Measurements from ENCODE around the gene FOXN3.

The FOXN3 gene

GRCh38 chr14:89418976-89419375 lies 1.9 kb upstream of the FOXN3 start:
- no peak for FAIRE-seq
- TF ChIP-seq TAF1 (IDR thresholded peaks at IDR 0.05; ENCODE audit: borderline replicate concordance, low read depth, low read length) (no peak), POLR2A (IDR thresholded peaks at IDR 0.05; ENCODE audit: low read depth, low read length) (no peak), POLR2AphosphoS5 (IDR thresholded peaks at IDR 0.05; ENCODE audit: low read depth, low read length) (no peak)
- DNase-seq (ENCODE audit: insufficient read length) = no peak

GRCh38 chr14:89418452-89418851 lies 1.4 kb upstream of the FOXN3 start:
- TF ChIP-seq POLR2A (IDR thresholded peaks at IDR 0.05; ENCODE audit: low read depth, low read length) (no peak), TAF1 (IDR thresholded peaks at IDR 0.05; ENCODE audit: borderline replicate concordance, low read depth, low read length) (no peak), POLR2AphosphoS5 (IDR thresholded peaks at IDR 0.05; ENCODE audit: low read depth, low read length) (no peak)
- FAIRE-seq (peak; percentile 50), DNase-seq (ENCODE audit: insufficient read length) (no peak)

GRCh38 chr14:89417465-89418225 lies 612 bp upstream of the FOXN3 start:
- DNase-seq (ENCODE audit: insufficient read length) (peak; percentile 39), FAIRE-seq (no peak)

GRCh38 chr14:89416002-89416995 lies 734 bp downstream of the FOXN3 start:
- peak; percentile 95 for FAIRE-seq

More at GRCh38 chr14:89417465-89418225, 612 bp upstream of the FOXN3 start:
- TF ChIP-seq TAF1 (IDR thresholded peaks at IDR 0.05; ENCODE audit: borderline replicate concordance, low read depth, low read length) (0 out of 2 replicates have a peak, but pooled peaks have one; percentile 14), POLR2AphosphoS5 (IDR thresholded peaks at IDR 0.05; ENCODE audit: low read depth, low read length) (peak; percentile 67; the same call in 1 of the 2 replicates), POLR2A (IDR thresholded peaks at IDR 0.05; ENCODE audit: low read depth, low read length) (peak; percentile 48; the same call in 1 of the 2 replicates)

GRCh38 chr14:89415159-89415558 lies 1.9 kb downstream of the FOXN3 start:
- FAIRE-seq (peak; percentile 30), DNase-seq (ENCODE audit: insufficient read length) (no peak)
- TF ChIP-seq POLR2A (IDR thresholded peaks at IDR 0.05; ENCODE audit: low read depth, low read length) (no peak), POLR2AphosphoS5 (IDR thresholded peaks at IDR 0.05; ENCODE audit: low read depth, low read length) (no peak), TAF1 (IDR thresholded peaks at IDR 0.05; ENCODE audit: borderline replicate concordance, low read depth, low read length) (no peak)

More at GRCh38 chr14:89416002-89416995, 734 bp downstream of the FOXN3 start:
- DNase-seq (ENCODE audit: insufficient read length) = peak; percentile 94
- TF ChIP-seq POLR2A (IDR thresholded peaks at IDR 0.05; ENCODE audit: low read depth, low read length) (peak; percentile 71; the same call in 1 of the 2 replicates), POLR2AphosphoS5 (IDR thresholded peaks at IDR 0.05; ENCODE audit: low read depth, low read length) (no peak)

- DNase-seq (ENCODE audit: insufficient read length) (no peak), FAIRE-seq (no peak)
- no peak for TF ChIP-seq TAF1 (IDR thresholded peaks at IDR 0.05; ENCODE audit: borderline replicate concordance, low read depth, low read length)
- TF ChIP-seq POLR2AphosphoS5 (IDR thresholded peaks at IDR 0.05; ENCODE audit: low read depth, low read length) = no peak
- no peak for TF ChIP-seq POLR2A (IDR thresholded peaks at IDR 0.05; ENCODE audit: low read depth, low read length)
Observed at GRCh38 chr14:89411976-89412375, 5.1 kb downstream of the FOXN3 start.

- FAIRE-seq (no peak), DNase-seq (ENCODE audit: insufficient read length) (no peak)
- no peak for TF ChIP-seq POLR2A (IDR thresholded peaks at IDR 0.05; ENCODE audit: low read depth, low read length)
- TF ChIP-seq TAF1 (IDR thresholded peaks at IDR 0.05; ENCODE audit: borderline replicate concordance, low read depth, low read length) = no peak
- TF ChIP-seq POLR2AphosphoS5 (IDR thresholded peaks at IDR 0.05; ENCODE audit: low read depth, low read length) = no peak
Observed at GRCh38 chr14:89409961-89410360, 7.1 kb downstream of the FOXN3 start.

- TF ChIP-seq TAF1 (IDR thresholded peaks at IDR 0.05; ENCODE audit: borderline replicate concordance, low read depth, low read length) = no peak
- no peak for TF ChIP-seq POLR2A (IDR thresholded peaks at IDR 0.05; ENCODE audit: low read depth, low read length)
- TF ChIP-seq POLR2AphosphoS5 (IDR thresholded peaks at IDR 0.05; ENCODE audit: low read depth, low read length) = no peak
- DNase-seq (ENCODE audit: insufficient read length) (no peak), FAIRE-seq (no peak)
Observed at GRCh38 chr14:89408907-89409700, 7.9 kb downstream of the FOXN3 start.

- FAIRE-seq = peak; percentile 5
- no peak for TF ChIP-seq TAF1 (IDR thresholded peaks at IDR 0.05; ENCODE audit: borderline replicate concordance, low read depth, low read length)
- TF ChIP-seq POLR2AphosphoS5 (IDR thresholded peaks at IDR 0.05; ENCODE audit: low read depth, low read length) = no peak
- TF ChIP-seq POLR2A (IDR thresholded peaks at IDR 0.05; ENCODE audit: low read depth, low read length) = no peak
Observed at GRCh38 chr14:89407856-89408255, 9.2 kb downstream of the FOXN3 start.

GRCh38 chr14:89406941-89407340 lies 10.1 kb downstream of the FOXN3 start:
- TF ChIP-seq POLR2AphosphoS5 (IDR thresholded peaks at IDR 0.05; ENCODE audit: low read depth, low read length) = no peak
- no peak for TF ChIP-seq TAF1 (IDR thresholded peaks at IDR 0.05; ENCODE audit: borderline replicate concordance, low read depth, low read length)
- TF ChIP-seq POLR2A (IDR thresholded peaks at IDR 0.05; ENCODE audit: low read depth, low read length) = no peak
- FAIRE-seq = no peak
- DNase-seq (ENCODE audit: insufficient read length) = no peak

More at GRCh38 chr14:89407856-89408255, 9.2 kb downstream of the FOXN3 start:
- DNase-seq (ENCODE audit: insufficient read length) = no peak

Measured in GM12892 (cell line).